Breast epithelium (tissue), 4 donors: ENCODE measurements around the gene NHP2. TPM values are rescaled to one million over a fixed set of nuclear protein-coding genes. Genes with fewer than 3 reads are reported as not detected.

ENCODE experiments used
- DNase-seq, 2 donors: peaks; one replicate each; pipeline ENCODE4 v3.0.0-alpha.2; 2019; ENCODE audit warnings: low spot score in 2 of 2
- H3K27ac ChIP-seq, 2 donors: fragments of 200-600 bp; sonication (generic) in 1 of 2; one replicate each; pipeline ENCODE4 v1.5.1; 2016 to 2019; ENCODE audit warnings: mild to moderate bottlenecking in 1 of 2
- H3K27me3 ChIP-seq, 2 donors: fragments of 200-600 bp; sonication (generic) in 1 of 2; one replicate each; pipeline versions ENCODE4 v1.5.1 to v1.6.0; 2017 to 2019; ENCODE audit warnings: control low read depth in 1 of 2, mild to moderate bottlenecking in 1 of 2
- H3K36me3 ChIP-seq: fragments of 200-600 bp; one replicate; pipeline ENCODE4 v1.5.1; 2019
- H3K4me1 ChIP-seq, 2 donors: fragments of 200-600 bp; sonication (generic); one replicate each; pipeline ENCODE4 v1.5.1; 2016 to 2019; ENCODE audit warnings: control low read depth in 1 of 2
- H3K4me3 ChIP-seq, 3 donors: fragments of 200-600 bp; sonication (generic); 1 replicate in 2 of 3; 2 replicates in 1 of 3; pipeline ENCODE4 v1.5.1; 2016 to 2019; ENCODE audit warnings: mild to moderate bottlenecking in 3 of 3, moderate library complexity in 2 of 3
- H3K9me3 ChIP-seq, 2 donors: fragments of 200-600 bp; sonication (generic) in 1 of 2; one replicate each; pipeline ENCODE4 v1.5.1; 2016 to 2019; ENCODE audit warnings: control low read depth in 1 of 2
- CTCF ChIP-seq, 3 donors: fragments of 450-650 bp; IDR thresholded peaks; one replicate each; pipeline ENCODE4 v1.5.1; 2016 to 2017; ENCODE audit warnings: antibody characterized with exemption in 3 of 3, mild to moderate bottlenecking in 3 of 3, moderate library complexity in 3 of 3
- POLR2A ChIP-seq: fragments of 450-650 bp; IDR thresholded peaks from one replicate; pipeline ENCODE4 v1.6.1; 2016; ENCODE audit warnings: antibody characterized with exemption, mild to moderate bottlenecking, moderate library complexity
- POLR2AphosphoS5 ChIP-seq, 3 donors: sonication (generic); formaldehyde crosslinking; IDR thresholded peaks; one replicate each; pipeline ENCODE4 v1.6.1; 2017; ENCODE audit warnings: antibody characterized with exemption in 3 of 3
- intact Hi-C: fragments of 100-400 bp; cut with DNase I; formaldehyde crosslinking; loops from one replicate; pipeline ENCODE4 v1.15.1; 2023; ENCODE audit warnings: low total_unique reads
- total RNA-seq, 3 donors: library from RNA; depleted of rRNA; stranded (reverse); fragments of >200 nt; gene quantifications; one replicate each; pipeline ENCODE4 v1.1.0, GENCODE V29; 2016

The NHP2 gene
- total RNA-seq, 3 donors from 2014 or later, result 148 to 256 (median 220) TPM

DNA sequence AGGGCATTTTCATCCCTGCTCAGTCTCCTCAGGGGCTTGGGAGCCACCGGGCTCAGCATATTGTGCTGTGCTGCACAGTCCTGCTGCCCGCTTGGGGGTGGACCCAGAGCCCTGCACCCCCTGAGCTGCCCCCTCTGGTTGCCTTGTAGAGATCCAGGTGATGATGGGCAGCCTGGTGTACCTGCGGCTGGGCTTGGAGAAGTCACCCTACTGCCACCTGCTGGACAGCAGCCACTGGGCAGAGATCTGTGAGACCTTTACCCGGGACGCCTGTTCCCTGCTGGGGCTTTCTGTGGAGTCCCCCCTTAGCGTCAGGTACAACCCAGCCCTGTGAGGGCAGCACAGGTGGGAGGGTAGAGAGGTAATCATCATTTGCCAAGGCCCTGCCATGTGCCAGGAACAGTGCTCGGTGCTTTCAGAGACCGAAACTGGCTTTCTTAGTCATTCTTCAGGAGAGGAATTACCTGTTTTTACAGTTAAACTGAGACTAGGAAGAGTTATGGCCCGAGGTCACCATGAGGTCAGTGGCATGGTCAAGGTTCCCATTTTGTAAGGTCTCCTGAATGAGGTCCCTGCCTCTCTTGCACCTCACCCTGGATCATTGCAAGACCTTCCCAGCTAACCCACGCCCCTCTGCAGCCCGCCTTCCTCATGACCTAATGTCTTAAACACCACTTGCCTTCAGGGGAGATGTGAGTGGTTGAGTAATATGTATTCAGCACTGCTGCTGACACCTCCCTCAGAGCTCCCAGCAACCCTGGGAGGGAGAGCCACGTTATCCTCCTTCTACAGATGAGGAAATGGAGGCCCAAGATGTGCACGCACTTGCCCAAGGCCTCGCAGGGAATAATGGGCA, 7.5 kb downstream of the NHP2 start:
- intact Hi-C loops, result loop anchor here (10.0 kb wide), 1 partner anchor 71 kb away; no protein-coding TSS in a partner anchor
- no peak overlapping the region for H3K4me3 ChIP-seq
- peak; percentile 76 to 80 for DNase-seq
- H3K9me3 ChIP-seq, result no peaks in the 10 kb centered on the region
- H3K27ac ChIP-seq, result peak overlapping the region; percentile 46 to 64
- H3K27me3 ChIP-seq, result no peaks in the 10 kb centered on the region
- H3K4me1 ChIP-seq, result no peaks in the 10 kb centered on the region
- H3K36me3 ChIP-seq, result peaks cover 19% of the 10 kb centered on the region
- peak; percentile 61 to 88 (median 65) for TF ChIP-seq CTCF (IDR thresholded peaks at IDR 0.05)
- TF ChIP-seq POLR2A, result no peak

GRCh38 chr5:178143901-178144300, 9.8 kb downstream of the NHP2 start:
- peaks cover 19% of the 10 kb centered on the region for H3K36me3 ChIP-seq
- H3K4me3 ChIP-seq, result no peak overlapping the region
- H3K27me3 ChIP-seq, result no peaks in the 10 kb centered on the region
- no peak for TF ChIP-seq POLR2A
- no peak for TF ChIP-seq CTCF (IDR thresholded peaks at IDR 0.05)
- no peak for TF ChIP-seq POLR2AphosphoS5 (IDR thresholded peaks at IDR 0.05)
- intact Hi-C loops, result loop anchor here (10.0 kb wide), 1 partner anchor 69 kb away; no protein-coding TSS in a partner anchor
- H3K9me3 ChIP-seq, result no peaks in the 10 kb centered on the region
- DNase-seq, result no peak
- no peaks in the 10 kb centered on the region for H3K4me1 ChIP-seq
- H3K27ac ChIP-seq, result no peak overlapping the region

DNA sequence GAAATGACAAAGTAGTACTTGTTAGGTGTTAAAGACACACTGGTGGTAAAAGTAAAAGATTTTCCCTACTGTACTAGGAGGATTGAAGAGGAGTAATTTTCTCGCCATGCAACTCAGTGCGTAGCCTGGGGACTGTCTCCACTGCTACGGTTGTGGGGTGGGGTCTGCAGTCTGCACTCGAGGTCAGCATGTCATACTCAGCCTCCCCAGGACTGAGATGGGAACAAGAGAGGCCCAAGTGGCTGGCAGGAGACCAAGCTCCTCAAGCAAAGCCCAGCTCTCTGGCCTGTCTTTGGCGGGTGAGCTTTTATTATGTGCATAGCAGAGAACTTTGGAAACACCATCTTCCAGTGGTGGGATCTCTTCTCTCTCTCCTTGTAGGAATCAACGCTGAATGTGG, 10.4 kb downstream of the NHP2 start:
- Histone ChIP-seq H3K9me3 (no peaks in the 10 kb centered on the region), H3K27ac (no peak overlapping the region), H3K36me3 (peaks cover 13% of the 10 kb centered on the region), H3K4me1 (no peaks in the 10 kb centered on the region), H3K4me3 (no peak overlapping the region), H3K27me3 (no peaks in the 10 kb centered on the region)
- no peak for DNase-seq
- intact Hi-C loops, result loop anchor here (10.0 kb wide), 1 partner anchor 68 kb away; no protein-coding TSS in a partner anchor
- no peak for TF ChIP-seq CTCF (IDR thresholded peaks at IDR 0.05)
- TF ChIP-seq POLR2A, result no peak
- TF ChIP-seq POLR2AphosphoS5 (IDR thresholded peaks at IDR 0.05), result no peak

DNA sequence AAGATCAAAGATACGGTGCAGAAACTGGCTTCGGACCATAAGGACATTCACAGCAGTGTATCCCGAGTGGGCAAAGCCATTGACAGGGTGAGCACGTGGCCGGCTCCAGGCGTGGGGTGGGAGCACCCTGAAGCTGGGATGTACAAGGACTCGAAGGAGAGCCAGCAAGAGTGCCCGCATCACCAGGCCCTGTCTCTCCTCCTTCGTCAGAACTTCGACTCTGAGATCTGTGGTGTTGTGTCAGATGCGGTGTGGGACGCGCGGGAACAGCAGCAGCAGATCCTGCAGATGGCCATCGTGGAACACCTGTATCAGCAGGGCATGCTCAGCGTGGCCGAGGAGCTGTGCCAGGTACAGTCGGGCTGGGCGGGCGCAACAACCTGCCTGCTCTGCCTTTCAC, 11.0 kb downstream of the NHP2 start:
- H3K9me3 ChIP-seq, result no peaks in the 10 kb centered on the region
- intact Hi-C loops, result loop anchor here (10.0 kb wide), 1 partner anchor 68 kb away; no protein-coding TSS in a partner anchor
- no peak overlapping the region for H3K4me3 ChIP-seq
- H3K27ac ChIP-seq, result no peak overlapping the region
- H3K4me1 ChIP-seq, result no peaks in the 10 kb centered on the region
- TF ChIP-seq POLR2A (no peak), CTCF (IDR thresholded peaks at IDR 0.05) (no peak), POLR2AphosphoS5 (IDR thresholded peaks at IDR 0.05) (no peak)
- DNase-seq, result no peak
- peaks cover 9% of the 10 kb centered on the region for H3K36me3 ChIP-seq
- H3K27me3 ChIP-seq, result no peaks in the 10 kb centered on the region

GRCh38 chr5:178141550-178141949, 12.1 kb downstream of the NHP2 start:
- no peaks in the 10 kb centered on the region for H3K9me3 ChIP-seq
- no peak overlapping the region for H3K4me3 ChIP-seq
- intact Hi-C loops, result loop anchor here (10.0 kb wide), 1 partner anchor 67 kb away; no protein-coding TSS in a partner anchor
- peaks cover 9% of the 10 kb centered on the region for H3K36me3 ChIP-seq
- no peak for DNase-seq
- H3K27ac ChIP-seq, result no peak overlapping the region
- TF ChIP-seq POLR2A, result no peak
- TF ChIP-seq POLR2AphosphoS5 (IDR thresholded peaks at IDR 0.05), result no peak
- no peak for TF ChIP-seq CTCF (IDR thresholded peaks at IDR 0.05)
- no peaks in the 10 kb centered on the region for H3K4me1 ChIP-seq
- H3K27me3 ChIP-seq, result no peaks in the 10 kb centered on the region
